Frontal cortex (tissue), 4 donors: ENCODE data around the gene RAB44. TPM values are rescaled to one million over a fixed set of nuclear protein-coding genes. Genes with fewer than 3 reads are reported as not detected.

ENCODE experiments used
- DNase-seq, 2 donors: peaks; one replicate each; pipeline ENCODE4 v3.0.0; 2012; ENCODE audit warnings: low spot score in 2 of 2
- FAIRE-seq: peaks from 2 replicates; lab custom pipeline; 2012; peaks lifted over from hg19 to GRCh38; lab: Jason Lieb, UNC
- total RNA-seq: library from RNA; depleted of rRNA; stranded (reverse); fragments of >200 nt; gene quantifications from one replicate; pipeline ENCODE4 v1.2.3, GENCODE V29; 2014
- donor health status: control.
- donor health status: control.
- donor health status: control.

The RAB44 gene
- total RNA-seq, 1 donor from 2014 or later = not detected

DNA sequence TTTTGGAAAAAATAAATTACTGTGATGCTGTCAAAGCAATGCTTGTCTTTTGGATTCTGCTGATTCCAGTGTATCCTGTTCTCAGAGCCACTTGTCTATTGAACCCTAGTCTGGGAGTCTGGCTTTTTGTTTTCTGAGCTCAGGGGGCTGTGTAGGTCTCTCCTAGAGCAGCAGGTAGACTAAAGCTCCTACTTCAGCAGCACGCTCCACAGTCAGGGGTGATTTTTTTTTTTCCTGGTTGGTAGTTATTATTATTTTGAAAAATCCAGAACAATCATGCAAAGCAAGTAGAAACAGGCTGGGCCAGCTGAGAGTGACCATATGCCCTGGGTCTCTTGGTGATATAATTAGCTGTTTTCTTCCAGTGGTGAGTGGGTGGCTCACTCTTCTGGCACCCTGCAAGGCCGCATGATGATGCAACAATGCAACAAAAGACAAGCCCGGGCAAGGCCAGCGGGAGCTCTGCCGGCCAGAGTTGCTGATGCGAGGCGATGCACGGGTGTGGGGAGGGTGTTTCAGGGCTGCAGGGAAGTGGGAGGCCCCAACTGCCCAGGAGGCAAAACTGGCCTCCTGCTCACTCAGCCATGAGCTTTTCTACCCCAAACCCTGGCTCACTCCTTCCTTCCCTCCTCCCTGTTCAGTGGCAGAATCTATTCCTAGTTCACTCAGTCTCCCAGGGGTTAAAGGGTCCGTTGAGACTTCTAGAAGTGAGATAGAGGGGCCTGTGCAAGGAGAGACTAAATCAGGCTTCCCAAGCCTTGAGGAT is 30.6 kb upstream of the RAB44 start:
- DNase-seq (peak; percentile 42 to 67), FAIRE-seq (no peak)

DNA sequence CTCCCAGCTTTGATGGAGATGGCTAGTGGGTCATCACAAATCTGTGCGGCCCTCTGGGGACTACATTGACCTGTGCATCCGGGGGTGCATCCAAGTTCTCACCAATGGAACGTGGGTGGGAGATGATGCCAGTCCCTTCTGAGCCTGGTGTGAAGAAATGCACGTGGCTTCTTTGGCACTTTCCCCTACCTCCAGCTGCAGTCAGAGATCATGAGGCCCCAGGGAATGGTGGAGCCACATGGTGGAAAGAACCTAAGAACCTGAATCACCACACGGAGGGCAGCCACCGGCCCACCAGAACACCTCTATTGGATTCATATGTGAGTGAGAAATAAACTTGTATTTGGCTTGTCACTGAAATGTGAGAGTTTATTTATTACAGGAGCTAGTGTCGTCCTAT is 29.0 kb upstream of the RAB44 start:
- FAIRE-seq = no peak
- DNase-seq = no peak

DNA sequence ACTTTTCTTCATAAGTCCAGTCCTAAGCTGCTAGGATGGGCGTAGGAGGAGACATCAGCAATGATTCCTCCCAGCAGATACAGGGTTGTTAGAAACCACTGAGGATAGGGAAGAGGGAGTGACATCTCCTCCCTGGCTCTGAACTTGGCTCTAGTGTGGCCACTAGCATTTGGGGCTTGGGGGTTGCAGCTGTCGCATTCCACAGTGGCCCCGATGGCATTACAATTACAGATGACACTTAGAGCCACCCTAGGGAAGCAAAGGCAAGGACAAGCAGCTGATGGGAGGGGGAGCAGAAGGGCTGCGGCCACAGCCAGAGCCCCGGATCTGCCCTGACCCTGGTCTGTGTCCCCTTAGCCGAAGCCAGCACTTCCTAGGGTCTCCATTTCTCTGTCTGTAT is 28.6 kb upstream of the RAB44 start:
- DNase-seq (no peak), FAIRE-seq (no peak)

DNA sequence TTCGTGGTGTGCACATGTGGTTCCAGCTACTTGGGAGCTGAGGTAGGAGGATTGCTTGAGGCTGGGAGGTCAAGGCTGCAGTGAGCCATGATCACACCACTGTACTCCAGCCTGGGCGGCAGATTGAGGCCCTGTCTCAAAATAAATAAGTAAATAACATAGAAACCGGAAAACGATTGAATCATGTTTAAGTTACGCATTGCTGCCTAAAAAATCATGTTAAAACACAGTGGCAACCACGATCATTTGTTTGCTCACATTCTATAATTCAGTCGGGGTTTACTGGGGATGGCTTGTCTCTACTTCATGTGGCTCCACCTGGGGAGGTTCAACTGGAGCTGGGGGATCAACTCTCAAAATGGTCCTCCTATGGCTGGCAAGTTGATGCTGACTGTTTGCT is 27.4 kb upstream of the RAB44 start:
- DNase-seq = no peak
- FAIRE-seq = no peak

DNA sequence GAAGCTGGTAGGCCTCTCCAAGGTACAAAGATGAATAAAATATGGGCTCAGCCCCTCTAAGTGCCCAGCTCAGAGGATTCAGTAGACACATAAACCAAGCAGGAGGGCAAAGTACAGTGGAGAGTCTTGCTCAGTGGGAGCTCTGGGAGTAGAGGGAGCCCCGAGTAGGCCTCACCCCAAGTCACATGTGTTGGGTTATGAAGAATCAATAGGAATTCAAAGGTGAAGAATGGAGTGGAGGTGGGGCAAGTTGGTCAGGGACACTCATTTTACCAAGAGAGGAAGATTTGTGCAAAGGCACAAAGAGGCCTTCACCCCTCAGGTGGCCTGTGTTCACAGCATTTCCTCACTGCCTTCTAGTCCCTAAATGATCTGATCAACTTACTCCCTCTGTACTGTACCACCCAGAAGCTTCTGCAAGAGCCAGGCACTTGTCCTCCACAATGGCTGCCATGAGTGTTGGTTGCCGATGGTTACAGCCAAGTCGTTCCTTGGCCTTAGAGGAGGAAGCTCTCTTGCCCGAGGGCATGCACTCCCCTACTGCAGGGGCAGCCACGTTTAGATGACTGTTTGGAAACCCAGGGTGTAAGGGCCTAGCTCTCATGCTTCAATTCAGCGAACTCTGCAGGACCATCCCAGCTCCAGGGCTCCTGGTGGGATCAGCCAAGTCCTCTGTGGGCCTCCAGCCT is 25.8 kb upstream of the RAB44 start:
- no peak for FAIRE-seq
- no peak for DNase-seq

DNA sequence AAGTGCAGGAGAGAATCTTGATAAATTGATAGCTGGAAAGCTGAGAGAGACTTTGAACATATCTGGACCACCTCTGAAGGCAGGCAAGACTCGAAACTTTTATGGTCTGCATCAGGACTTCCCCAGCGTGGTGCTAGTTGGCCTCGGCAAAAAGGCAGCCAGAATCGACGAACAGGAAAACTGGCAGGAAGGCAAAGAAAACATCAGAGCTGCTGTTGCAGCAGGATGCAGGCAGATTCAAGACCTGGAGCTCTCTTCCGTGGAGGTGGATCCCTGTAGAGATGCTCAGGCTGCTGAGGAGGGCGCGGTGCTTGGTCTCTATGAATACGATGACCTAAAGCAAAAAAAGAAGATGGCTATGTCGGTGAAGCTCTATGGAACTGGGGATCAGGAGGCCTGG is 23.7 kb upstream of the RAB44 start:
- FAIRE-seq = no peak
- no peak for DNase-seq

DNA sequence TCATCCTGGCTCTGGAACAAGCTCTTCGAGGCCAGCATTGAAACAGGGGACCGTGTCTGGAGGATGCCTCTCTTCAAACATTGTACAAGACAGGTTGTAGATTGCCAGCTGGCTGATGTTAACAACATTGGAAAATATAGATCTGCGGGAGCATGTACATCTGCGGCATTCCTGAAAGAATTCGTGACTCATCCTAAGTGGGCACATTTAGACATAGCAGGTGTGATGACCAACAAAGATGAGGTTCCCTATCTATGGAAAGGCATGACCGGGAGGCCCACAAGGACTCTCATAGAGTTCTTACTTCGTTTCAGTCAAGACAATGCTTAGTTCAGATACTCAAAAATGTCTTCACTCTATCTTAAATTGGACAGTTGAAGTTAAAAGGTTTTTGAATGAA is 22.7 kb upstream of the RAB44 start:
- no peak for DNase-seq
- no peak for FAIRE-seq

DNA sequence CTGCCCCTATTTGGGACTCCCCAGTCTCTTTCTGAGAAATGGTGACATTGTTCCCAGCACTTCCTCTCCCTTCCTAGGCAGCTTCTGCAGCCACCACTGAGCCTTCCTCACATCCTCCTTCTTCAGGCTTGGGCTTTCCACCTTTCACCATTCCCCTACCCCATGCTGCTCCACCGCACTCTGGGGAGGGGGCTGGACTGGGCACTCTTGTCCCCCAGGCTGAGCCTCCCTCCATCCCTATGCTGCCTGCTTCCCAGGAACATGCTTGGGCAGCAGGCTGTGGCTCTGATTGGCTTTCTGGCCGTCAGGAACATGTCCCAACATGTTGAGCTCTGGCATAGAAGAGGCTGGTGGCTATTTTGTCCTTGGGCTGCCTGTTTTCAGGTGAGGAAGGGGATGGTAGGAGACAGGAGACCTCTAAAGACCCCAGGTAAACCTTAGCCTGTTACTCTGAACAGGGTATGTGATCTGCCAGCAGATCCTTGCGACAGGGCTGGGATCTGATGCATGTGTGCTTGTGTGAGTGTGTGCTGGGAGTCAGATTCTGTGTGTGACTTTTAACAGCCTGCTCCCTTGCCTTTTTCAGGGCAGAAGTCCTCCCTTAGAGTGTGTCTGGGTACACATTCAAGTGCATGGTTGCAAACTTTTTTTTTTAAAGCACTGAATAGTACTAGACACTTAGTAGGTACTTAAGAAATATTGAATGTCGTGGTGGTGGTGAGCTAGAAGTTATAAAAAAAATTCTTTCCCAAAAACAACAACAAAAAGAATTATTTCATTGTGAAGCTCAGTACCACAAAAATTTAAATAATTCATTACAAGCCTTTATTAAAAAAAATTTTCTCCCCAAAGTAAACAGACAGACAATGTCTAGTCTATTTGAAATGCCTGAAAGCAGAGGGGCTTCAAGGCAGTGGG is 21.2 kb upstream of the RAB44 start:
- DNase-seq (no peak), FAIRE-seq (no peak)

DNA sequence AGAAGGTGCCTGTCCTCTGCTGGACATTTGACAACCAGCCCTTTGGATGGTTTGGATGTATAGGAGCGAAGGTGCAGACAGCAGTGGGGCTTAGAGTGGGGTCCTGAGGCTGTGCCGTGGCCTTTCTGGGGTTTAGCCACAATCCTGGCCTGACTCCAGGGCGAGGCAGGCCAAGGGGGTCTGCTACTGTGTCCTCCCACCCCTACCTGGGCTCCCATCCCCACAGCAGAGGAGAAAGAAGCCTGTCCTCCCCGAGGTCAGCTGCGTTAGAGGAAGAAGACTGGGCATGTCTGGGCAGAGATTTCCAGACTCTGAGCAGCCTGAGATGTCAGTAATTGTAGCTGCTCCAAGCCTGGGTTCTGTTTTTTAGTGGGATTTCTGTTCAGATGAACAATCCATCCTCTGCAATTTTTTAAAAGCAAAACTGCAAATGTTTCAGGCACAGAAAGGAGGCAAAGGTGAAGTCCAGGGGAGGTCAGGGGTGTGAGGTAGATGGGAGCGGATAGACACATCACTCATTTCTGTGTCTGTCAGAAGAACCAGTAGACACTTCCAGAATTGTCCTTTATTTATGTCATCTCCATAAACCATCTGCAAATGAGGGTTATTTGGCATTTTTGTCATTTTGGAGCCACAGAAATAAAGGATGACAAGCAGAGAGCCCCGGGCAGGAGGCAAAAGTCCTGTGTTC is 20.4 kb upstream of the RAB44 start:
- FAIRE-seq (no peak), DNase-seq (no peak)

DNA sequence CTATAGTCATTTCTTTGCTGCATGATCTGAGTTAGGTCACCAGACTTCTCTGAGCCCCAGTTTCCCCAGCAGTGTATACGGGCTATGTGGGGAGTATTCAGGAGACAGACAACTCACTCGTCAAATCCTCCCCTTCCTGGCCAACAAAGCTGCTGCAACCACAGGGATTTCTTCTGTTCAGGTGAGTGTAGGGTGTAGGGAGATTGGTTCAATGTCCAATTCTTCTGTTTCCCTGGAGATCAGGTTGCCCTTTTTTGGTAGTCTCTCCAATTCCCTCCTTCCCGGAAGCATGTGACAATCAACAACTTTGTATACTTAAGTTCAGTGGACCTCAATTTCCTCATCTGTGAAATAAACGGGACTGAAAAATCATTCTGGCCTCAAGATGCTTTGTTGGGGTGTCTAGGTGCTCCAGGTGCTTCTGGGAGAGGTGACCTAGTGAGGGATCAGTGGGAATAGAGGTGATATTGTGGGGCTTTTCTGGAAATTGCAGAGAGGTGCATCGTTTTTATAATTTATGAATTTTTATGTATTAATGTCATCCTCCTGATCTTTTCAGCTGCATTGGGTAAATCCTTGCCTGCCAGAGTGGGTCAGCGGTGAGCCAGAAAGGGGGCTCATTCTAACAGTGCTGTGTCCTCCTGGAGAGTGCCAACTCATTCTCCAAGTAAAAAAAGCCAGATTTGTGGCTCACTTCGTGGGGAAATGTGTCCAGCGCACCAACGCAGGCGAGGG is 19.7 kb upstream of the RAB44 start:
- FAIRE-seq = no peak
- no peak for DNase-seq

DNA sequence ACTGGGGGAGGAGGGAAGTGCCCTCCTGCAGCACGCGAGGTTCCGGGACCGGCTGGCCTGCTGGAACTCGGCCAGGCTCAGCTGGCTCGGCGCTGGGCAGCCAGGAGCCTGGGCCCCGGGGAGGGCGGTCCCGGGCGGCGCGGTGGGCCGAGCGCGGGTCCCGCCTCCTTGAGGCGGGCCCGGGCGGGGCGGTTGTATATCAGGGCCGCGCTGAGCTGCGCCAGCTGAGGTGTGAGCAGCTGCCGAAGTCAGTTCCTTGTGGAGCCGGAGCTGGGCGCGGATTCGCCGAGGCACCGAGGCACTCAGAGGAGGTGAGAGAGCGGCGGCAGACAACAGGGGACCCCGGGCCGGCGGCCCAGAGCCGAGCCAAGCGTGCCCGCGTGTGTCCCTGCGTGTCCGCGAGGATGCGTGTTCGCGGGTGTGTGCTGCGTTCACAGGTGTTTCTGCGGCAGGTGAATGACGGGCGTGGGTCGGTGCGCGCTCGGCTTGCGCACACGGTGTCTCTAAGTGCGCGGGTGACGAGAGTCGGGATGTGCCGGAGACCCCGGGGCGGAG is 19.1 kb upstream of the RAB44 start, which contains the start of gene CDKN1A:
CDKN1A (plus strand) TSS at position 227 of the 555 bp plus-strand sequence. CDS start 5,388 bp downstream, outside the sequence.
- peak; percentile 72 to 79 for DNase-seq
- no peak for FAIRE-seq

DNA sequence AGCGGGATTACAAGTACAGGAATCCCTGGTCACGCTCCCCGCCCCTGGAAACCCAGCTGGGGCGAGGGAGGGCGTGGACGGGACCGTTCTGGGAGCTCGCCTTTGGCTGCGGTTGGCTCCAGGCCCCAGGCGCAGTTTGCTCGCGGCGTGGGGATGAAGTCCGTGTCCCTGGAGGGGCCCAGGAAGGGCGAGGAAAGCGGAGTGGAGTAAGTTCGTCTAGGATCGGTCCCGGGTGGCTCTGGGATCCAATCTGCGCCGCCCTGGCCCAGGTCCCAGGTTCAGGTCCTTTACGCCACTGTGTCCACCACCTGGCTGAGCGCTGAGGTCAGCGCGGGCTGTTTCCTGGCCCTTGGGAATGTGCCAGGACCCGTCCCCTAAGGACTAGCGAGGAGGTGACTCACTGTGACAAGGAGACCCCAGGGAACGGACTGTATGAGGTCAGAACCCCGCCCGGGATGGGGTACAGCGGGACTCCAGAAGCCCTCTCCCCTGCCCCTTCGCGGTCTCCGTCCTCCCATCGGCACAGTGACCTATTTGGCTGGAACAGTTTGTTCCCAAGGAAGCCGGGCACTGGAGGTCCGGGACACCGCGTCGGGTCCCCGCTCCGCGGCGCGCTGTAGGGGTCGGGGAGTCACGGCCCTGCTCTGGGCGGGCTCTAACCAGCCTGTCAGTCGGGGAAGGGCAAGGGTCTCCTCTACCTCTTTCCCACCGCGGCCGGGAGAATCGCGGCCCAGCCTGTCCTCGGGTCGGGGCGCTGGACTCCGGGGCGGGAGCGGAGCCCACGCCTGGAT is 18.4 kb upstream of the RAB44 start:
- FAIRE-seq = no peak
- peak in 1 of 2 donors; percentile 46 for DNase-seq

DNA sequence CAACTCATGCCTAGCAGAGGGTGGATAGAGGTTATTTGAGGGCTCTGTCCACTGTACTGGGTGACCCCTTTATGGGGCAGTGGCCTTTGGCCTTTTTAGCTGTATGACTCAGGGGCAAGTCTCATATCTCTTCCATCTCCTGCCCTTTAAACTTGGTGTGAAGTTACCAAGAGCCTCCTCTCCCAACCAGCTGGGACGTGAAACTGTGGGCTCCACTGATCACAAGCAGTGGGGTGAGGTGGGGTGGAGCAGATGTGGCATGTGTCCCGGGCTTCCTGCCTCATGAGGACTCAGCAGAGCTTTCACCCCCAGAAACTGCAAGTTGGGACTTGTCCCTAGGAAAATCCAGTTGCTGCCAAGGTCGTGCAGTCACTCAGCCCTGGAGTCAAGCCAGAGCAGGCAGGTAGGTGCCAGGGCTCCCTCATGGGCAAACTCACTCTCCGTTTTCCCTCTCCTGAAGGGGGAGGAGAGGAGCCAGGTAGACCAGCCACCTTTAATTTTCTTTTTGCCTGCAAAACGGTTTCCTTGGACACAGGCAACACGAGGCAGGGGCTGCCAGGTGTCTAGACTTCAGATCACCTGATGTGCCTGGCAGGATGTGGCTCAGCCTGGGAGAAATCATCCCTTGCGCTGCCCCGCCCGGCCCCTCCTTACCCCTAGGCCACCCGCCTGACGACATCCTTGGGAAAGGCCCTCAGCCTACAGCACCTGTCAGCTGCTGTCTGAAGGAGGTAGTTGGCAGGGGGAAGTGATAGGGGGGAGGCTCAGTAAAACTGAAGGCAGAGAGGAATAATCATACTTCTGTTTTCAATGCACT is 15.1 kb upstream of the RAB44 start:
- DNase-seq (no peak), FAIRE-seq (no peak)

DNA sequence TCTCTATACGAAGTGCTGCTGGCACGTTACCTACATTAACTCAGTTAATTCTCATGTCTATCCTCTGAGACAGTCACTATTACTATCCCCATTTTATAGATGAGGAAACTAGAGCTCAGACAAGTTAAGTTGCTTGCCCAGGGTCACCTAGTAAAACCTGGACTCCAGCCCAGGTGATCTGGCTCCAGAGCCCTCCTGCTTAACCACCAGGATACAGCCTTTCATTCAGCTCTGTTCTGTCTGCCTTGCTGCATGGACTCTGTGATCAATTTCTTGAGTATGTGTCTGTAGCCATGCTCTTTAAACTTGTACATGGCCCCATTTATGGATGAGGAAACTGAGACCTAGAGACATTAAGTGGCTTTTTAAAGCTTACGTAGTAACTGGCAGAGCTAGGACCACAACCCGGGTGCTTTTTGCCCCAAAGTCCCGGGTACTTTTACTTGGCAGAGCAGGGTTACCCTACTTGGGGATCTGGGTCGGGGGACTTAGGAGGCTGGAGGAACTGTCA is 14.4 kb upstream of the RAB44 start:
- DNase-seq (no peak), FAIRE-seq (no peak)

DNA sequence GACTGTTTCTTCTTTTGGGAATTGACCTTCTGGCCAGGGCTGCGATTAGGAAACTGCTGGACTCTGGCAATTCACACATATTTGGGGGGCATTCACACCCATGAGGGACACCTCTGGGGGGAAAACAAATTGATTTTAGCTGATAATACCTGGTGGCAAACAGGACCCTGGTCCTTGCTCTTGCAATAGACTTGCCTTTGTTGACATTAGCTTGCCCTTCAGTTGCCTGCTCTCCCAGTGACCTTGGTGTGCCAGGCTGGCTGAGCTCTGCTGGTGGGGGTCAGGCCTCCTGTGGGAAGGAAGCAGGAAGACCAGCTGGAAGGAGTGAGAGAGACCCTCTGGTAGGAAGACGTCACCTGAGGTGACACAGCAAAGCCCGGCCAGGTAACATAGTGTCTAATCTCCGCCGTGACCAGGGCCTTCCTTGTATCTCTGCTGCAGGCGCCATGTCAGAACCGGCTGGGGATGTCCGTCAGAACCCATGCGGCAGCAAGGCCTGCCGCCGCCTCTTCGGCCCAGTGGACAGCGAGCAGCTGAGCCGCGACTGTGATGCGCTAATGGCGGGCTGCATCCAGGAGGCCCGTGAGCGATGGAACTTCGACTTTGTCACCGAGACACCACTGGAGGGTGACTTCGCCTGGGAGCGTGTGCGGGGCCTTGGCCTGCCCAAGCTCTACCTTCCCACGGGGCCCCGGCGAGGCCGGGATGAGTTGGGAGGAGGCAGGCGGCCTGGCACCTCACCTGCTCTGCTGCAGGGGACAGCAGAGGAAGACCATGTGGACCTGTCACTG is 13.8 kb upstream of the RAB44 start:
- DNase-seq (no peak), FAIRE-seq (no peak)

DNA sequence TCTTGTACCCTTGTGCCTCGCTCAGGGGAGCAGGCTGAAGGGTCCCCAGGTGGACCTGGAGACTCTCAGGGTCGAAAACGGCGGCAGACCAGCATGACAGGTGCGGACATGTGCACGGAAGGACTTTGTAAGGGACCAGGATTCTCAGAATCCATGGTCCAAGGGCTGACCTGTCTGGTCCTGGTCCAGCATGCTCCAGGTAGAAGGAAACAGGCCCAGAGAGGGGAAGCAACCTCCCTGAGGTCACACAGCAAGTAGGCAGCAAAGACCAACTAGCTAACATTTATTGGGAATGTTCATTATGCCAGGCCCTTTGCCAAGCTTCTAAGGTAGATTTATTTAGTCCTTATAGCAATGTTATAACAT is 13.2 kb upstream of the RAB44 start:
- FAIRE-seq (no peak), DNase-seq (no peak)
